ENCODE results near the gene PPP1R1B.
"Not testable (repeated sequence)": the region's sequence is repeated elsewhere in the genome, so short reads cannot be mapped to it uniquely, and the experiment has no call there.

The PPP1R1B gene

DNA sequence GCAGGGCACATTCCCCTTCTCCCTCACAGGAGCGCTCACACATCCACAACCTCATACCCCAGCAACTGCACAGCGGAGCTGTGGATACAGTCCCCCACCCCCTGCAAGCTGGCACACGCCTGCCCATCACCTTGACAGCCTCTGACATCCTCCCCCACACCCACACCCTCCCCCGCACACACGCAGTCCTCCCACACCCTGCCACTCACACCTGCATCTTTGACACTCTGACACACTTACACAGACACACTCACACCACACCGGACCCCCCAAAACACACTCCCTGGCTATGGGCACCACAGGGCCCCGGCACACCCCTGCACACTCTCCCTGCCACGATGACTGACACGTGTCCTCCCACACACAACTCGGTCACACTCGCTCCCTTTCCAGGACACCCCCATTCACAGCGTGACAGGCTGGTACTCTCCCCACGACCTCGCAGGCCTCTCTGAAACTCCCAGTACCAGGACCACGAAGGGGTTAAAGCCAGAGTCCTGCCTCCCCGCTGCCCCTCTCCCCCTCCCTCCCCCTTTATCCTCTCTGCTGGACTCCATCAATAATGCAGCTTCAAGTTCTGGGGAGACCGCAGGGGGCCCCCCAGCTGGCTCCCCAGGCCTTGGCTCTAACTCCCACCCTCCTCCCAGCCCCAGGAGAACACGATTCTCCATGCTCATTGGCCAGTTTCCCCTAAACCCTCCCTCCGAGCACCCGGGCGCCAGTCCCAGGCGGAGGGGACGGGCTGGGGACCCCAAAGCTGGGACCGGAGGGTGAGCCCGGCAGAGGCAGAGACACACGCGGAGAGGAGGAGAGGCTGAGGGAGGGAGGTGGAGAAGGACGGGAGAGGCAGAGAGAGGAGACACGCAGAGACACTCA lies at the start of gene PPP1R1B:
PPP1R1B (plus strand) TSS at position 782 of the 876 bp plus-strand sequence. CDS start 441 bp downstream, outside the sequence.
- no peak for DNase-seq

GRCh38 chr17:39578272-39578671 lies 48.5 kb upstream of the PPP1R1B start:
- no peak for DNase-seq

DNA sequence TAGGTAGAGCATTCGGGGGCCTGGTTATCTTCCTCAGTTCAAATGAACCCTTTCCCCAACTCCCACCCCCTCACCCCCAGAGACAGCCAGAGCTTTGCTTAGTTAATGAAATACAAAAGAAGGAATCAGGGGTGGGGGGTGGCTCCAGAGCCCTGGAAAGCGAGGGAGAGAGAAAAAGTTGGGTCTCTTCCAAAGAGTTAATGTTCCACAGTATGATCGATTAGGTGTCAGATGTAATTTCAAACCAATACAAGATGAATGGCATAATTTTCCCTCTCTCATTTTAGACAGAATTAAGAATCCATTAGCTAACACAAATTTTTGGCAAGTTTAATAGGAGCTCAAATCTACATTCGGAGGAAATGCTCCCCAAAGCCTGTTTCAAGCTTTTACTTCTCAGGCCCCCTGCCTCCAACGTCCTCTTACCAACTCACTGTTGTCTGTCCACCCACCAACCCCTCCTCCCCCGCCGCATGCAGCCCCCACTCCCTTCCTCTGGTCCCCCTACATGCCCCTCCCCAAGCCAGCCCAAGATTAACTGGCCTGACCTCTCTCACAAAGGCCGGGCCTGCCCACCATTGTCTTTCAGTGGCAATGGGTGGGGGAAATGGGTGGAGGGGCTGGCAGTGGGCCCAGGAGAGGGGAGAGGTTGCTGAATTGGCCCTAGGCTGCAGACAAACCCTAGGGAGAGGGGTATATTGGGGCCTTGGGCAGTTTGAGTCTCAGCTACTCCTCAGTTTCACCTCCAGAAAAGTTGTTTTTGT lies 47.3 kb upstream of the PPP1R1B start:
- no peak for DNase-seq

DNA sequence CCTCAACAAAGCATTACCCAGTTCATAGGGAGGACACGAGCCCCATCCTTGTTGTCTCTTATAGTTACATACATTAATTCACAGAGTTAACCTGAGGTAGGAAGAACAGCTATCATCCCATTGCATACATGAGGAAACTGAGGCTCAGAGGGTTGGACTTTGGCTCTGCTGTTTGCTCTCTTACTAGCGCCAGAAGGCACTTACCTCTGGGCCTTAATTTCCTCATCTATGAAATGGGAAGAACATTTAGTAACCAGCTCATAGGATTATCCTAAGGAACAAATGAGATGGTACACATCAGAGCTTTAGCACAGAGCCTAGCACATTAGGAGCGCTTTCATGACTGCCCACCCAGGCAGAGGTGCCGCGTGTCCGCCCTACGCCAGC lies 46.7 kb upstream of the PPP1R1B start:
- no peak for DNase-seq

DNA sequence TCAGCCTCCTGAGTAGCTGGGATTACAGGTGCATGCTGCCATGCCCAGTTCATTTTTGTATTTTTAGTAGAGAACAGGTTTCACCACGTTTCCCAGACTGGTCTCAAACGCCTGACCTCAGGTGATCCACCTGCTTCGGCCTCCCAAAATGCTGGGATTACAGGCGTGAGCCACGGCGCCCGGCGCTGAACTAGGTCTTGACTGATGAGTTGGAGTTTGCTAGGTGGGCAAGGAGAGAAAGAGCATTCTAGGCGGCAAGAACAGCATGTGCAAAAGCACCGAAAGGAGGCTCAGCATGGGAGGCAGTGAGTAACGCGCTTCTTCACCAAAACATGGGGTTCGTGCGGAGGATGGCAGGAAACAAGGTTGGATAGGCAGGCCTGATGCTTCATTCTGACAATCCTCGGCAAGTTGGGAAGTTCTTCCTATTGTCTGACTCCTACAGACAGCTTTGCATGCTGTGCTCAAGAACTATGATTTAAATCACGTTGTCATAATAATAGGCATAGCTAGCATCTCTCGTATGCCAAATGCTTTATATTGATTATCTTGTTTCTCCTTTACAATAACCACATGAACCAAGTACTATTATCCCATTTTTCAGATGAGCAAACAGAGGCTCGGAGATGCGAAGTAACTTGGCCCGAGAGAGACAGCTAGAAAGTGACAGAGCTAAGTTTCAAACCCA lies 45.5 kb upstream of the PPP1R1B start:
- no peak for DNase-seq

DNA sequence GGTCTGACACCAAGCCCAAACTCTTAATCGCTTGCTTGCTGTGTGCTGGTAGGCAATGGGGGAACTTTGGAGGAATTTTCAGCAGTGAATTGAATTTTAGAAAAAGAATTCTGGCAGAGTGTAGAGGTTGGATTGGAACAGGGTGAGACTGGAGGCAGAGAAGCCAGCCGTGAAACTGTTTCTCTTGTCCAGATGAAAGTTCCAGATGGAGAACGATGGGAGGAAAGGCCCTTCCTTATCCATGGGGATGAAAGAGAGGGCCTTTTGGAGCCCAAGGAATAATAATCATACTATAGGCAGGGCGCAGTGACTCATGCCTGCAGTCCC lies 45.0 kb upstream of the PPP1R1B start:
- no peak for DNase-seq

DNA sequence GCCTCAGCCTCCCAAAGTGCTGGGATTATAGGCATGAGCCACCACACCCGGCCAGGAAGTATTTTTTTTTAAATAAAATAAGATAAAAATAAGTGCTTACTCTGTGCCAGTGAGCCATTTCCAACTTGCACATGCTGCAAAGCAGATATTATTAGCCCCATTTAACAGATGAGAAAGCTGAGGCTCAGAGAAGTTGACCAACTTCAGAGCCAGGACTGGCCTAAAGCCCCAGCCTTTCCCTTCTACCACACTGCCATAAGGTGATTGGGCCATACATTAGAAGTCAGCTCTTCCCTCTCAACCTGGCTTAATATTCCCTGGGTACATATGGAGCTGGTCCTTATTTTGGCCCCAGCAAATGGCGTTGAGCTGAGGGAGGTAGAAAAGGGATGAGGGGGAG lies 44.1 kb upstream of the PPP1R1B start:
- DNase-seq, result no peak

DNA sequence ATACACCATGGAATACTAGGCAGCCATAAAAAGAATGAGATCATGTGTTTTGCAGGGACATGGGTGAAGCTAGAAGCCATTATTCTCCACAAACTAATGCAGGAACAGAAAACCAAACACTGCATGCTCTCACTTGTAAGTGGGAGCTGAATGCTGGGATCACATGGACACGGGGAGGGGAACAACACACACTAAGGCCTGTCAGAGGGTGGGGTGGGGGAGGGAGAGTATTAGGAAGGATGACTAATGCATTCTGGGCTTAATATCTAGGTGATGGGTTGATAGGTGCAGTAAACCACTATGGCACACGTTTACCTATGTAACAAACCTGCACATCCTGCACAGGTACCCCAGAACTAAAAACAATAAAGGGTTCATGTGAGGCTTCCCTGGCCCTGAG lies 36.6 kb upstream of the PPP1R1B start:
- not testable (repeated sequence) for DNase-seq

- DNase-seq, result peak; percentile 40
These were observed 34.5 kb upstream of the PPP1R1B start for GRCh38 chr17:39591958-39592954.

GRCh38 chr17:39593371-39593770 lies 33.4 kb upstream of the PPP1R1B start:
- no peak for DNase-seq

GRCh38 chr17:39595294-39595693 lies 31.5 kb upstream of the PPP1R1B start:
- no peak for DNase-seq

- no peak for DNase-seq
These were observed 30.7 kb upstream of the PPP1R1B start for GRCh38 chr17:39595928-39596510.

DNA sequence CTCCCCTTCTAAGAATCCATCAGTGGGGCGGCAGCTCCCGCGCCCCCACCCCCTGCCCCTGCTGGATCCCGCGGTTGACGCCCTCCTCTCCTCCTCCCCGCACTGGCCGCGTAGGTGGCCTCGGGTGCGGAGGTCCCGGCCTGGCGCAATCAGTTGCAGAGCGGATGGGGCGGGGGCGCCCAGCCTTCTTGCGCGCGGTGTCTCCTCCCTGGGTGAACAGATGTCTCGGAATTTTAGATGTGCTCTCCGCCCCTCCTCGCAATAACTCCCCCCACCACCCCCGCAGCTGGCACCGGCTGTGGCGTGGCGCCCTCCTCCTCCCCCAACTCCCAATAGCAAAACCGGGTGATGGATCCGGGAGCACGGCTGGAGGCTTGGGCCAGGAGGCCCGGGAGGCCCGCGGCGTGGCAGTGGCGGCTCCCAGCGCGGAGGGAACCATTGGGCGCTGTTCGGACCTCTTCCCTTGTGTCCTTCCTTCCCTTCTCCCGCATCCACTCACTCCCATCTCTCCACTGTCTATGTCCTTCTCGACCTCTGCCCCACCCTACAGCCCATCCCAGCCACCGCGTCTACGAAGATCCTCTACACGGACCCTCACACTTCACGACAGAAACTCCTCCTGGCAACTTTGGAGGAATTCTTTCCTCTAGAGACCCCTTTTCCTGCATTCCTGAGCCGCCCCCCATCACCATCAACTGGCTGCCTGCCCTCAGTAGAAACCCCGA lies 30.0 kb upstream of the PPP1R1B start:
- no peak for DNase-seq

DNA sequence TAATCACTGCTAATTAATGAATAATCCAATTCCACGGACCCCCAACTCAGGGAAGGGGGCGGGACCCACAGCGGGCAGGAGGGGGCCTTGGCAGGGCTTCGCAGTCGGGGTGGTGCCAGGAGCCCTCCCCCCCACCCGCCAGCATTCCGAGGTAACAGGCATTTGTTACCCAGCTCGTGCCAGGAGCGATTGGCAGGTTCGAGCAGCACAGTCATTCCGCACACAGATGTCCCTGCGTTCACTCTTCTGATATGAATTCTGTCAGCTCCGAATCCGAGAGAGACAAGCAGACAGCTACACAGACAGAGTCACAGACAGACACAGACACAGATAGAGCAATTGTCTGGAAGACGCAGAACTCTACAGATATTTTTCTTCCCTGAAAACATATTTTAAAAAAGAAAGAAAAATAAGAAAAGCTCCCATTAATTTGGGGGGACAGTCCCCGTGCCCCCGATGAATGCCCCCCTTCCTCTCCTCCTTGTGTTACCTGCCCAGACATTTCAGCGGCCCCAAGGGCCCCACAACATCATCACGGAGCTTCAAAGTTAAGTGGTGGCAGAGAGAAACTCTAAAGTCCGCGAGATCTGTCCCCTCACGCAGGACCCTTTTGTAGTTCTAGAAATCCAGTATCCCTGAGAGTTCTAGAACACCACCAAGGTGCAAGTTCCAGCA lies 29.2 kb upstream of the PPP1R1B start:
- DNase-seq, result no peak

- no peak for DNase-seq
These were observed 28.7 kb upstream of the PPP1R1B start for GRCh38 chr17:39598047-39598481.

GRCh38 chr17:39598630-39599003 lies 28.1 kb upstream of the PPP1R1B start:
- DNase-seq, result no peak

GRCh38 chr17:39599004-39599664 lies 27.6 kb upstream of the PPP1R1B start:
- no peak for DNase-seq

DNA sequence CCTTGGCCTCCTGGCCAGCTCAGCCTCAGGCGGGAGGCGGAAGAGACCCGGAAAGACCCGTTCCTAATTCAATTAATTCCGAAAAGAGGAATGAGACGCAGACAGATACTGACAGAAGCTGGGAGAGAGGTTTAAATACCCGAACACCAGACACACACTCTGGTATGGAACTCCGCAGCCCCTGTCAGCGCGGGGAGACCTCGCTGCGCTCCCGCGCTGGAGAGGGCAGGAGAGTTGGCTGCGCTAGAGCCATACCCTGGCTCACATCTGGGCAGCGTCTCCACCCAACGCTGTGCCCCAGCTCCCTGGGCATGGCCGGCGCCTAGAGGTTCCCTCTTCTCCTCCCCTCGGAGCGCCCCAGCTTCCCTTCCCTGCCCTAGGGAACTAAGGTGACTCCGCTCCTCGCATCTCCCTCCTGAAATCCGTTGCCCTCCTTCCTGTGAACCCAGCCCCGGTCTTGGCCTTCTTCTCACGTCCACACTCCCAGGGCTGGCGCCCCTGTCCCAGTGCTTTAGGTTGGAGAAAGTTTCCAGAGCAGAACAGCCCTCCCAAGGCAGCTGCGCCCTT lies 27.0 kb upstream of the PPP1R1B start:
- no peak for DNase-seq

GRCh38 chr17:39600288-39600996 lies 26.3 kb upstream of the PPP1R1B start:
- no peak for DNase-seq

All from kidney glomerular epithelial cell (primary cell).